ENCODE measurements around the gene IGLON5.

Gene IGLON5

GRCh38 chr19:51339687-51340656 lies 28.5 kb downstream of the IGLON5 start:
- DNase-seq: peak; percentile 94 to 98

GRCh38 chr19:51341066-51341465 lies 29.6 kb downstream of the IGLON5 start:
- no peak for DNase-seq

- DNase-seq: no peak
Measured at GRCh38 chr19:51341976-51342580, 30.6 kb downstream of the IGLON5 start, which contains the start of gene VSIG10L. Gene VSIG10L (minus strand): TSS chr19:51342139. CDS start chr19:51342124, 15 bp downstream.

DNA sequence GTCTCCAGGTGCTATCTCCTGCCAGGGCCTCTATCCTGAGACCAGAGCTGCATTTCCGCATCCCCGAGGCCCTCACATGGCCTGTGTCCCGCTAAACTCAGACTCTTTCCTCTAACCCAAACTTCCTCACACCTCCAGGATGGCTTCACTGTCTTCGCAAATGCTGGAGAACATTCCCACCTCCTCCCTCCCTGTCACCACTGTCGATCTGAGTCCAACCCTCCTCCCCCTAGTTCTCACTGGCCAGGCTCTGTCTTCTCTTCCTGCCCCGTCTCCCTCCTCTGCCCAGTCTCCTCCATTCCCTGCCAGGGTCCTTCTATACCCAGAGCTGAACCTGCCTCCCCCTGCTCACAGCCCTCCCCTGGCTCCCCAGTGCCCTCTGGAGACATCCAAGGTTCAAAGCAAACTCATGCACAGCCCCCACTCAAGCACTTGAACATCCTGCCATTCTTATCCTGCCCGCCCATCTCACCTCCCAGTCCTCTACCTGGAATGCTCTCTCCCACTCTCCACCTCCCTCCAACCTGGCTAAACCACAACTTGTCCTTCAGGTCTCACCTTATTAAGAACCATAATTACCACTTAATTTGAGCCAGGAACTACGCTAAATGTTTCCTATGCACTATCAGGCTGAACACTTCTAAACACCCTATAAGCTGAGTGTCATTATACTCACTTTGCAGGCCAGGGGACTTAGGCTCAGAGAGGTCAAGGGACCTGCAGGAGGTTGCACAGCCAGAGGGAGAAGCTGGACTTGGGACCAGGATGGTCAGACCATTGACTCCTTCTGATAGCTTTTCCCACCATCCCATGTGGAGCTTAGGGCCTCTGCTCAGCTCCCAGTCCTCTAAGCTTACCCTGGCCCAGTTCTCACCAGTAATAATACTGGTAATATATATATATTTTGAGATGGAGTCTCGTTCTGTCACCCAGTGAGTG lies 31.5 kb downstream of the IGLON5 start:
- no peak for DNase-seq

- no peak for DNase-seq
Measured at GRCh38 chr19:51345076-51345620, 33.7 kb downstream of the IGLON5 start.

DNA sequence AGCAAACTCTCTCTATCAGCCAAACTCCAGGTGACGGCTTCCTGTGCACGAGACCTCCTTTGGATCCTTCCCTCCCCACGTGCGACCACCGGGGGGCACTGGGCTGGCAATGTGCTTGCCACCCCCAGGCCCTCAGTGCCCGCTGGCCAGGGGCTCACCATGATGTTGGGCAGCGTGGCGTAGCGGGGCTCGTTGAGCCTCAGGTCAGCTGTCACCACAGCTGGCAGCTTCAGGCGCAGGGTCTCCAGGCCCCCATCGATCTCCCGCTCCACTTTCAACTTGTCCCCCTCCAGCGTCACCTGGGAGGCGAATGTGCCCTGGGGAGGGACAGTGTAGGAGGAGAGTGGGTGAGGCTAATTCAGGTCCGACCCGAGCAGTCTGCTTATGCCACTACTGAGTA lies 35.3 kb downstream of the IGLON5 start:
- no peak for DNase-seq

- no peak for DNase-seq
Measured at GRCh38 chr19:51347209-51347928, 35.9 kb downstream of the IGLON5 start.

DNA sequence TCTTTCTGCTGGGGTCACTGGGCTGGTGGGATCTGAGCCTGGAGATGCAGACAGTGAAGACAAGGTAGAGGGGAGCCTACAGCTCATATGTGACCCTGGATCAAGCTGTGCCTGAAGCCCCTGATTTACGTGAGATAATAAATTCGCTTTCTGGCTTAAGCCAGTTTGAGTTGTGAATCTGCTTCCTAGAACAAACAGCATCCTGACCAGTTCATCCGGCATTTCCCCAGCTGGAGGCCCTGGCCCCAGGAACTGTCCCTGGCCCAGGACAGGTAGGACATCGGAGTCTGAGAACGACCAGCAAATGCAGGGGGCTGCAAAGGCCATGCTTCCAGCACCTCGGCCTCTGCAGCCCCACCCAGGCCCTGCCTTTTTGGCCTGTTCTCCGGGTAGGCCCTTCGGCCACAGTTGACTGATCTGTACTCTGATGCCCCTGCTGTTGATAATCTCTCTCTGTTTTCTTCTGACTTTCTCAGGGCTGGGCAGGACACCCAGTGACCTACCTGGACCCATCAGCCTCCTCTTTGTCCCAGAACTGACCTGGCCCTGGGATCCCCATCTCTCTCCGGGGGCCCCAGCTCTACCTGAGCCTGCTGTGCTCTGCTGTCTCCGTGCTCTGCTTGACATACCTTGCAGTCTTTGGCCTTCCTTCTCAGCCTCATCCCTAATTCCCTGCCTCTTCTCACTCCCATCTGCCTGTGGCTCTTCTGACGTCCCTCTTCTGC lies 40.0 kb downstream of the IGLON5 start:
- DNase-seq: no peak

DNA sequence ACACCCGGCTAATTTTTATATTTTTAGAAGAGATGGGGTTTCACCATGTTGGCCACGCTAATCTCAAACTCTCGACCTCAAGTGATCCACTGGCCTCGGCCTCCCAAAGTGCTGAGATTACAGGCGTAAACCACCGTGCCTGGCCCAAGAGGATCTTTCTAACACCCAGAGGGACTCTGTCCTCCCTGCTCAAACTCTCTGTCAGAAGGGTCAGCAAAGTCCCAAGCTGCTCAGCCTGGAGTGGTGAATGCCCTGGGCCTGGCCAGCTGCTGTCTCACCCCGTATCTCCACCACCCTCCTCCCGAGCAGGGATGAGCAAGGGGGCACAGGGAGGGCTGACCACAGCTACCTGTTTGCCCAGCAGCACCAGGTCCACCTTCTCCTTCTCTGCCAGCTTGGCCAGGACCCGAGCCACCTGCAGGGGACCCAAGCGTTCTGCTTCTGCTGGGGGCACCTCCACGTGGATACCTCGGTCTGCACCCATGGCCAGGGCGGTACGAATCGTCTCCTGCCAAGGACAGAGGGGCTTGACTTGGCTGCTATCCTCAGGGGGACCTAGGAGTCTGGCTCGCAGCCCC lies 41.4 kb downstream of the IGLON5 start:
- no peak for DNase-seq

DNA sequence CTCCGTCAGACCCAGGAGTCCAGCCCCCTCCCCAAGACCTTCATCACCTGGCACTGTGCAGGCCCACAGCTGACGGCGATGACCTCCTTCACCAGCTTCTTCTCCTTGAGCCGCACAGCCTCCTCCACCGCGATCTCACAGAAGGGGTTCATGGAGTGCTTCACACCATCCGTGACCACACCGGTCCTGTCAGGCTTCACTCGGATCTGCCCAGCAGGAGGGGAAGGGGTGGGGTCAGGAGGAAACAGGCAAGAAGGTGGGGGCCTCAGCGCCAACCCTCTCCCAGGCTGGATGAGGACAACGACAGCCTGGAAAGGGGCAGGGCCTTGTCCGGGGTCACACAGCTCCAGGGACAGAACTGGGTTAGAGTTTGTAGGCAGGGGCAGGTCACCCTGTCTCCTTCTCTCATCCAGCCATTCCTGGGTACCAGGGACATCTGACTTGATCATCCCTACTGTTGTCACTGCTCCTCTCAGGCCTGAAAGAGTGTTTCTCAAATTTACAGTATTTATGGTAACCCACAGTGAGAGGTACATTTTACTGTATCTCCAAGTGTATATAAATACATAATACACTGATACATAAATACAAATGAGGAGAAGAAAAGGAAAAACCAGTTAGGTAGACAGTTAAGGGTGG lies 42.8 kb downstream of the IGLON5 start:
- no peak for DNase-seq

GRCh38 chr19:51354742-51355148 lies 43.3 kb downstream of the IGLON5 start:
- DNase-seq: peak in 1 of 2 donors; percentile 32

- no peak for DNase-seq
Measured at GRCh38 chr19:51356159-51356801, 44.8 kb downstream of the IGLON5 start.

DNA sequence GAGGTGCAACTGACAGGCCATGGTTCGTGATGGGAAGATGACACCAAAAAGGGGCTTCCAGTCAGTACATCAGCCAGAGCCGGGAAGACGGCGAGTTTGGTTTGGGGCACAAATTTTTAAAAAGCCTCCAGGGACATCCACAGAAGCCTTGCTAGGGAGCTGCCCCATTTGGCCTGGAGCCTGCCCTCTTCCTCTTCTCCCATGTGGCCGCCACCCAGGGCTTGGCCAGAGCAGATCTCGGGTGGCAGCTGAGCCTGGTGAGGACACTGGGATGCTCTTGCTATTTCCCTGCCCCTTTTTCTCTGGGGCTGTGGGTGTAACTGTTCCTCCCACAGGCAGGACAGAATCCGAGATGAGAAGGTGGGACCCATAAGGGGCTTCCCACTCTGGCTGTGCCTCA lies 46.5 kb downstream of the IGLON5 start:
- no peak for DNase-seq

DNA sequence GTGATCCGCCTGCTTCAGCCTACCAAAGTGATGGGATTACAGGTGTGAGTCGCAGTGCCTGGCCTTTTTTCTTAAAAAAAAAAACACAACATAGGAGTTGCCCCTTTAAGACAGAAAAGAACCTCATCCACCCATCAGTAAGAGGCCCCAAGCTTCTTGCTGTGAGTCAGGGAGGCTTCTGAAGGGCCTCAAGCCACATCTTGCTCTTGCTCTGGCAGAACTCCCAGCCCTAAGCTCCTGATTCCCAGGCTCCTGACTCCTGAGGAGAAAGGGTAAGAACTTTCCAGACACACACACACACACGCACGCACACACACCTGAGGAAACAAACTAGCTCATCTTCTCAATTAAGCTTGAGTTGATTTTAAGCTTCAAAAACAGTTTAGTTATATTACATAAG lies 47.9 kb downstream of the IGLON5 start:
- DNase-seq: no peak

- DNase-seq: no peak
Measured at GRCh38 chr19:51361239-51361638, 49.8 kb downstream of the IGLON5 start.

DNA sequence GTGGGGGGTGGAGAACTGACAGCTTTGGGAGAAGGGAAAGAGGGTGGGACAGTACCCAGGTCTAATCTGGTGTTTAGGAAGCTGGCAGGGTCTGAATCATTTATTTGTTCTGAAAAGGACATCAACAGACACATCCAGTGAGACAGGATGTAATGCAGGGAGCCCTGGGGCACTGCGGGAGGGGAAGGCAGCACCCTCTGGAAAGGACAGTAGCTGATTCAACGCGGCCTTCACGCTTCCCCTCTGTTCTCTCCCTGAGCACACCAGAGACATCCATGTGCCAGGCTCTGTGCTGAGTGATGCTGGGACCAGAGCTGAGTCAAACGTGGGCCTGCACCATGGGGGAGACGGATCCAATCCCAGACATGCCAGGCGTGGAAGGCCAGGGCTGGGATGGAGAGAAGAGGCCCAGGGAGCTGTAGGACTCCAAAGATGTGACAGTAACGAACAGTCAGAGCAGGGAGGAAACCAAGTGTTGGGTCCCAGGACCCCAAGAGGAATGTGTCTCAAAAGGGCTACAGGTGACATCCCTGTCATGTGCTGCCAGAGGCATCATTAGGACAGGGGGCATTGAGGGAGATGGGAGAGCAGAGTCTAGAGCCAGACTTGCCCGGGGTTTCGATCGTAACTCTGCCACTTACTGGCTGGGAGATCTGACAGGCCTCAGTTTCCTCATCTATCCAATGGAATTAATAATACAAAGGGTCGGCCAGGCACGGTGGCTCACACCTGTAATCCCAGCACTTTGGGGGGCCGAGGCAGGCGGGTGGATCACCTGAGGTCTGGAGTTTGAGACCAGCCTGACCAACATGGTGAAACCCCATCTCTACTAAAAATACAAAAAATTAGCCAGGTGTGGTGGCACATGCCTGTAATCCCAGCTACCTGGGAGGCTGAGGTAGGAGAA lies 53.0 kb downstream of the IGLON5 start:
- no peak for DNase-seq

DNA sequence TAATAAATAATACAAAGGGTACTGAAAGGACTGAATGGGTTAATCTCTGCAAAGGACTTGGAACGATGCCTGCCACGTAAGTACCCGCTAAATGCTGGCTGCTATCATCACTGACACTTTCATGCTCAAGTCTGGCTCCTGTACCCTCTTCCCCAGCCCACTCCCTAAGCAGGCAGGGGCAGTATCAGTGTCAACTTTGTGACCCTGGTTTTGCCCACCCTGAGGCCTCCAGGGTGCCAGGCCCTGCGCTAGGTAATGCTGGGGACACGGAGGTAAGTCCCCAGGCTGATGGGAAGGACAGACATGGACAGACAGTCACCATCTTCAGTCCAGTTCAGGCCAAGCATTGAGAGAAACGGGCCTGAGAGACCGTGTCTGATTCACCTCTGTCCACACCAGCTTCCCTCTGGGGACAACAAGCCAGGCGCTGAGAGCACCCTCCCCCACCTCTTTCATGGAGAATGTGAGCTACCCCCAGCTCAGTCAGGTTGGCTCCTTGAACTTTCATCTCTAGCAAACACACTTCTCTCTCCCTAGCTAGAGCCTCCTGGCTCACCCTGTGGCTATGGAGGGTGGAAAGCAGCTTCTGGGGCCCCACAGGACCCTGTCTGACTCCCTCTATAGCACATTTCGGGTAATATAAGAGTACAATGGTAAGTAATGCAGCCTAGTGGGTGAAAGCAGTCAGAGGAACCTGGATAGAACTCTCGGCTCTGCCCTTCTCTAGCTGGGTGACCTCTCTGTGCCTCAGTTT lies 53.9 kb downstream of the IGLON5 start:
- DNase-seq: no peak

DNA sequence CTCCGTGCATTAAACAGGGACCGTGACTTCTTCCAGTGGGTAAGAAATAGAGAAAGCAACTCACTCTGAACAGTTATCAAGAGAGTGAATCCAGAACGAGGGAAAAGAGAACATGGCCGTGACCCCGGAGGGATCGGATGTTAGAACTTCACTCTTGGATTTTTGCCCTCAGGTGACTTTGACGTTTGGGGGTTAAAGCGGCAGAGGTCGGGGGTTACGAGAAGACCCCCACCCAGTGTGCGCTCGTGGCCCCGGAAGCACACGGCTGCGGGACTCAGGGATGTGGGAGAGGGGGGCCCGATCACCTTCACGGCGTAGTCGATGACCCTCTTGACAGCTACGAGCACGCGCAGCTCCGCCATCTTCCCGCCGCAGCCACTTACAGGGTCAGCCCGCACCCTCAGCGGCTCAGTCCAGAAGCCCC lies 54.5 kb downstream of the IGLON5 start, which contains the start of gene ETFB:
TSS of gene ETFB (minus strand) at position 424 of the 424 bp plus-strand sequence. CDS start at position 362, 62 bp downstream.
- DNase-seq: no peak

Data from stimulated activated CD4-positive, alpha-beta T cell treated with anti-CD3 and anti-CD28 coated beads, Interleukin-2, amount 100 ng/mL, for 24 hours (primary cell).